ENCODE data around the gene INVS. TPM values are rescaled to one million over a fixed set of nuclear protein-coding genes. Genes with fewer than 3 reads are reported as not detected.

Gene INVS
- total RNA-seq, 1 donor from 2014 or later: 20.3 TPM

GRCh38 chr9:100082782-100083181 is 16.3 kb upstream of the INVS start:
- H3K27me3 Mint-ChIP-seq (ENCODE audit: unreplicated experiment): no peaks in the 10 kb centered on the region
- H3K4me3 Mint-ChIP-seq (ENCODE audit: unreplicated experiment): no peak overlapping the region
- TF ChIP-seq CTCF (IDR thresholded peaks at IDR 0.05): no peak
- H3K4me1 Mint-ChIP-seq (ENCODE audit: unreplicated experiment): peaks cover 42% of the 10 kb centered on the region
- H3K9me3 Mint-ChIP-seq (ENCODE audit: unreplicated experiment): no peaks in the 10 kb centered on the region
- H3K27ac Mint-ChIP-seq (ENCODE audit: unreplicated experiment): no peak overlapping the region
- no peaks in the 10 kb centered on the region for H3K36me3 Mint-ChIP-seq (ENCODE audit: unreplicated experiment)
- no peak for DNase-seq (ENCODE audit: extremely low spot score, unreplicated experiment)

- no peaks in the 10 kb centered on the region for H3K27me3 Mint-ChIP-seq (ENCODE audit: unreplicated experiment)
- no peak overlapping the region for H3K27ac Mint-ChIP-seq (ENCODE audit: unreplicated experiment)
- DNase-seq (ENCODE audit: extremely low spot score, unreplicated experiment): no peak
- no peak overlapping the region for H3K4me3 Mint-ChIP-seq (ENCODE audit: unreplicated experiment)
- TF ChIP-seq CTCF (IDR thresholded peaks at IDR 0.05): no peak
- no peaks in the 10 kb centered on the region for H3K9me3 Mint-ChIP-seq (ENCODE audit: unreplicated experiment)
- peaks cover 48% of the 10 kb centered on the region for H3K4me1 Mint-ChIP-seq (ENCODE audit: unreplicated experiment)
- H3K36me3 Mint-ChIP-seq (ENCODE audit: unreplicated experiment): no peaks in the 10 kb centered on the region
Measured at GRCh38 chr9:100083448-100084127, 15.5 kb upstream of the INVS start.

GRCh38 chr9:100084128-100084453 is 15.0 kb upstream of the INVS start:
- Mint-ChIP-seq H3K27ac (ENCODE audit: unreplicated experiment) (no peak overlapping the region), H3K4me3 (ENCODE audit: unreplicated experiment) (no peak overlapping the region), H3K36me3 (ENCODE audit: unreplicated experiment) (no peaks in the 10 kb centered on the region), H3K9me3 (ENCODE audit: unreplicated experiment) (no peaks in the 10 kb centered on the region), H3K4me1 (ENCODE audit: unreplicated experiment) (peaks cover 48% of the 10 kb centered on the region), H3K27me3 (ENCODE audit: unreplicated experiment) (no peaks in the 10 kb centered on the region)
- no peak for TF ChIP-seq CTCF (IDR thresholded peaks at IDR 0.05)
- DNase-seq (ENCODE audit: extremely low spot score, unreplicated experiment): no peak

- DNase-seq (ENCODE audit: extremely low spot score, unreplicated experiment): no peak
- Mint-ChIP-seq H3K27ac (ENCODE audit: unreplicated experiment) (no peak overlapping the region), H3K4me1 (ENCODE audit: unreplicated experiment) (peaks cover 49% of the 10 kb centered on the region), H3K9me3 (ENCODE audit: unreplicated experiment) (no peaks in the 10 kb centered on the region), H3K4me3 (ENCODE audit: unreplicated experiment) (no peak overlapping the region), H3K36me3 (ENCODE audit: unreplicated experiment) (no peaks in the 10 kb centered on the region), H3K27me3 (ENCODE audit: unreplicated experiment) (no peaks in the 10 kb centered on the region)
- TF ChIP-seq CTCF (IDR thresholded peaks at IDR 0.05): no peak
Measured at GRCh38 chr9:100084734-100085133, 14.3 kb upstream of the INVS start.

GRCh38 chr9:100086097-100086635 is 12.9 kb upstream of the INVS start:
- no peak for DNase-seq (ENCODE audit: extremely low spot score, unreplicated experiment)
- H3K4me1 Mint-ChIP-seq (ENCODE audit: unreplicated experiment): peaks cover 55% of the 10 kb centered on the region
- no peak overlapping the region for H3K27ac Mint-ChIP-seq (ENCODE audit: unreplicated experiment)
- TF ChIP-seq CTCF (IDR thresholded peaks at IDR 0.05): no peak
- H3K27me3 Mint-ChIP-seq (ENCODE audit: unreplicated experiment): no peaks in the 10 kb centered on the region
- no peaks in the 10 kb centered on the region for H3K36me3 Mint-ChIP-seq (ENCODE audit: unreplicated experiment)
- H3K9me3 Mint-ChIP-seq (ENCODE audit: unreplicated experiment): no peaks in the 10 kb centered on the region
- H3K4me3 Mint-ChIP-seq (ENCODE audit: unreplicated experiment): no peak overlapping the region
